Trophoblast cell (in vitro differentiated cells and primary cell): ENCODE measurements around the gene MITF.

ENCODE experiments used
- DNase-seq, 2 donors: peaks; one replicate each; pipeline ENCODE4 v3.0.0-alpha.2; 2016
- H2AFZ ChIP-seq: 2 replicates; pipeline ENCODE4 v1.6.1; 2013; ENCODE audit warnings: low read length, moderate library complexity, mild to moderate bottlenecking; ENCODE audit not compliant: insufficient read depth, poor library complexity
- H2AK5ac ChIP-seq: 2 replicates; pipeline ENCODE4 v1.6.1; 2013; ENCODE audit warnings: mild to moderate bottlenecking, low read length
- H2BK120ac ChIP-seq: 2 replicates; pipeline ENCODE4 v1.6.1; 2013; ENCODE audit warnings: low read length, mild to moderate bottlenecking, moderate library complexity; ENCODE audit not compliant: insufficient read depth, poor library complexity
- H2BK12ac ChIP-seq: 2 replicates; pipeline ENCODE4 v1.6.1; 2013; ENCODE audit warnings: mild to moderate bottlenecking, low read length, moderate library complexity
- H2BK5ac ChIP-seq: 2 replicates; pipeline ENCODE4 v1.6.1; 2013; ENCODE audit warnings: low read length, low read depth, moderate library complexity, mild to moderate bottlenecking; ENCODE audit not compliant: poor library complexity
- H3K14ac ChIP-seq: 2 replicates; pipeline ENCODE4 v1.6.1; 2013; ENCODE audit warnings: mild to moderate bottlenecking, low read length
- H3K18ac ChIP-seq: 2 replicates; pipeline ENCODE4 v1.6.1; 2013; ENCODE audit warnings: mild to moderate bottlenecking, low read length
- H3K23ac ChIP-seq: 2 replicates; pipeline ENCODE4 v1.6.1; 2013; ENCODE audit warnings: low read length
- H3K27ac ChIP-seq: 2 replicates; pipeline ENCODE4 v1.5.1; 2013; ENCODE audit warnings: low read depth, mild to moderate bottlenecking, inconsistent platforms, low read length, moderate library complexity
- H3K27me3 ChIP-seq: 2 replicates; pipeline ENCODE4 v1.6.1; 2013; ENCODE audit warnings: inconsistent platforms, mild to moderate bottlenecking, low read length, moderate library complexity; ENCODE audit not compliant: insufficient read depth
- H3K36me3 ChIP-seq, 2 experiments: 1 replicate in 1 of 2; 2 replicates in 1 of 2; pipeline ENCODE4 v1.6.1; 2013; ENCODE audit warnings: low read length in 2 of 2, mild to moderate bottlenecking in 2 of 2, moderate library complexity in 1 of 2; ENCODE audit not compliant: insufficient read depth in 2 of 2, control insufficient read depth in 1 of 2
- H3K4ac ChIP-seq: 2 replicates; pipeline ENCODE4 v1.6.1; 2013; ENCODE audit warnings: low read depth, mild to moderate bottlenecking, low read length, moderate library complexity
- H3K4me1 ChIP-seq, 2 experiments: 1 replicate in 1 of 2; 2 replicates in 1 of 2; pipeline ENCODE4 v1.6.1; 2013; ENCODE audit warnings: low read length in 2 of 2, mild to moderate bottlenecking in 2 of 2, moderate library complexity in 1 of 2; ENCODE audit not compliant: insufficient read depth in 2 of 2, control insufficient read depth in 1 of 2
- H3K4me2 ChIP-seq: 2 replicates; pipeline ENCODE4 v1.6.1; 2013; ENCODE audit warnings: inconsistent platforms, mild to moderate bottlenecking, low read length, moderate library complexity
- H3K4me3 ChIP-seq: 2 replicates; pipeline ENCODE4 v1.5.1; 2013; ENCODE audit warnings: mild to moderate bottlenecking, low read depth, low read length, inconsistent platforms
- H3K79me1 ChIP-seq: one replicate; pipeline ENCODE4 v1.6.1; 2013; ENCODE audit warnings: low read length
- H3K79me2 ChIP-seq: 2 replicates; pipeline ENCODE4 v1.6.1; 2013; ENCODE audit warnings: low read length, mild to moderate bottlenecking; ENCODE audit not compliant: control insufficient read depth, insufficient read depth, poor library complexity
- H3K9ac ChIP-seq: 2 replicates; pipeline ENCODE4 v1.6.1; 2013; ENCODE audit warnings: mild to moderate bottlenecking, low read length
- H3K9me3 ChIP-seq: 2 replicates; pipeline ENCODE4 v1.6.1; 2013; ENCODE audit warnings: low read depth, mild to moderate bottlenecking, control low read depth, inconsistent platforms, low read length; ENCODE audit not compliant: insufficient read depth
- H4K12ac ChIP-seq: 2 replicates; pipeline ENCODE4 v1.6.1; 2013; ENCODE audit warnings: low read depth, mild to moderate bottlenecking, low read length, moderate library complexity
- H4K8ac ChIP-seq: 2 replicates; pipeline ENCODE4 v1.6.1; 2013; ENCODE audit warnings: low read depth, mild to moderate bottlenecking, low read length, moderate library complexity
- H4K91ac ChIP-seq: one replicate; pipeline ENCODE4 v1.6.1; 2013; ENCODE audit warnings: low read depth, mild to moderate bottlenecking, low read length, moderate library complexity
- WGBS: extraction: QIAGEN DNeasy Blood & Tissue Kit; methylation state at CpG from one replicate; pipeline ENCODE4 v1.1.7; 2013; ENCODE audit warnings: missing lambda C conversion rate; ENCODE audit not compliant: insufficient read length, insufficient coverage; ENCODE audit errors: extremely low coverage; 5-methylcytosine and 5-hydroxymethylcytosine counted together

The MITF gene

GRCh38 chr3:69893274-69893673, 154.0 kb downstream of the MITF start:
- no peak overlapping the region for H2BK120ac ChIP-seq
- no peak overlapping the region for H2BK12ac ChIP-seq
- H2BK5ac ChIP-seq = no peak overlapping the region
- no peaks in the 10 kb centered on the region for H3K9me3 ChIP-seq
- no peak overlapping the region for H4K8ac ChIP-seq
- DNase-seq = no peak
- no peak overlapping the region for H3K4ac ChIP-seq
- H3K23ac ChIP-seq = no peak overlapping the region
- no peak overlapping the region for H4K12ac ChIP-seq
- no peak overlapping the region for H2AFZ ChIP-seq
- no peaks in the 10 kb centered on the region for H3K27me3 ChIP-seq
- no peak overlapping the region for H4K91ac ChIP-seq
- no peaks in the 10 kb centered on the region for H3K36me3 ChIP-seq
- H3K4me1 ChIP-seq = no peaks in the 10 kb centered on the region
- H3K18ac ChIP-seq = no peak overlapping the region
- no peak overlapping the region for H3K4me3 ChIP-seq
- no CpG with 5 or more reads among the region's 4 CpGs for WGBS
- H2AK5ac ChIP-seq = no peak overlapping the region
- no peak overlapping the region for H3K14ac ChIP-seq
- H3K79me1 ChIP-seq = no peaks in the 10 kb centered on the region
- H3K79me2 ChIP-seq = no peaks in the 10 kb centered on the region
- H3K9ac ChIP-seq = no peak overlapping the region
- H3K27ac ChIP-seq = no peak overlapping the region
- no peak overlapping the region for H3K4me2 ChIP-seq

- Histone ChIP-seq H3K27ac (no peak overlapping the region), H4K12ac (no peak overlapping the region), H2BK12ac (no peak overlapping the region), H3K14ac (no peak overlapping the region), H2BK120ac (no peak overlapping the region), H3K79me1 (no peaks in the 10 kb centered on the region), H3K4me3 (no peak overlapping the region), H3K4me1 (no peaks in the 10 kb centered on the region), H3K18ac (no peak overlapping the region), H3K9me3 (no peaks in the 10 kb centered on the region), H3K36me3 (no peaks in the 10 kb centered on the region), H4K91ac (no peak overlapping the region), H3K23ac (no peak overlapping the region), H4K8ac (no peak overlapping the region), H3K27me3 (no peaks in the 10 kb centered on the region), H2AK5ac (no peak overlapping the region), H2BK5ac (no peak overlapping the region), H3K4me2 (no peak overlapping the region), H2AFZ (no peak overlapping the region), H3K4ac (no peak overlapping the region), H3K79me2 (no peaks in the 10 kb centered on the region), H3K9ac (no peak overlapping the region)
- no CpG with 5 or more reads among the region's 1 CpG for WGBS
- DNase-seq = no peak
Observed at GRCh38 chr3:69896095-69896494, 156.8 kb downstream of the MITF start.

GRCh38 chr3:69900331-69900730, 161.1 kb downstream of the MITF start:
- H3K4me3 ChIP-seq = no peak overlapping the region
- H4K91ac ChIP-seq = no peak overlapping the region
- H2AK5ac ChIP-seq = no peak overlapping the region
- no peak overlapping the region for H3K18ac ChIP-seq
- H4K8ac ChIP-seq = no peak overlapping the region
- no peak overlapping the region for H2BK12ac ChIP-seq
- H3K36me3 ChIP-seq = no peaks in the 10 kb centered on the region
- no peaks in the 10 kb centered on the region for H3K9me3 ChIP-seq
- no CpG with 5 or more reads among the region's 1 CpG for WGBS
- no peak overlapping the region for H3K9ac ChIP-seq
- no peak overlapping the region for H2BK120ac ChIP-seq
- DNase-seq = no peak
- no peak overlapping the region for H4K12ac ChIP-seq
- no peaks in the 10 kb centered on the region for H3K27me3 ChIP-seq
- no peaks in the 10 kb centered on the region for H3K4me1 ChIP-seq
- no peak overlapping the region for H3K14ac ChIP-seq
- H2BK5ac ChIP-seq = no peak overlapping the region
- no peak overlapping the region for H3K4me2 ChIP-seq
- H2AFZ ChIP-seq = no peak overlapping the region
- H3K23ac ChIP-seq = no peak overlapping the region
- no peaks in the 10 kb centered on the region for H3K79me1 ChIP-seq
- H3K27ac ChIP-seq = no peak overlapping the region
- H3K79me2 ChIP-seq = no peaks in the 10 kb centered on the region
- no peak overlapping the region for H3K4ac ChIP-seq

- no peak overlapping the region for H3K23ac ChIP-seq
- no CpG with 5 or more reads among the region's 1 CpG for WGBS
- H2BK12ac ChIP-seq = no peak overlapping the region
Observed at GRCh38 chr3:69901802-69902201, 162.5 kb downstream of the MITF start.

More at GRCh38 chr3:69901802-69902201, 162.5 kb downstream of the MITF start:
- no peak overlapping the region for H3K9ac ChIP-seq
- H3K4me1 ChIP-seq = no peaks in the 10 kb centered on the region
- no peak overlapping the region for H2AFZ ChIP-seq
- H3K4ac ChIP-seq = no peak overlapping the region
- no peaks in the 10 kb centered on the region for H3K79me1 ChIP-seq
- H3K36me3 ChIP-seq = no peaks in the 10 kb centered on the region
- H3K79me2 ChIP-seq = no peaks in the 10 kb centered on the region
- no peak overlapping the region for H2BK5ac ChIP-seq
- no peak overlapping the region for H2BK120ac ChIP-seq
- no peak overlapping the region for H3K4me2 ChIP-seq
- H3K14ac ChIP-seq = no peak overlapping the region
- no peak overlapping the region for H4K91ac ChIP-seq
- no peak overlapping the region for H2AK5ac ChIP-seq
- no peaks in the 10 kb centered on the region for H3K9me3 ChIP-seq
- H4K8ac ChIP-seq = no peak overlapping the region
- no peak overlapping the region for H4K12ac ChIP-seq
- H3K18ac ChIP-seq = no peak overlapping the region
- H3K4me3 ChIP-seq = no peak overlapping the region
- DNase-seq = no peak
- no peaks in the 10 kb centered on the region for H3K27me3 ChIP-seq
- H3K27ac ChIP-seq = no peak overlapping the region
